C4-2B (cell line): ENCODE results near the gene ZNF385B.

Experiments
- ZFX ChIP-seq: fragments of 450-650 bp; IDR thresholded peaks from 2 replicates; pipeline ENCODE4 v1.6.1; 2017
- TF ChIP-seq, protein P1 (sequence below): fragments of 450-650 bp; conservative IDR thresholded peaks from 2 replicates; pipeline ENCODE4 v1.5.1; 2017; ENCODE audit warnings: mild to moderate bottlenecking

DNA sequence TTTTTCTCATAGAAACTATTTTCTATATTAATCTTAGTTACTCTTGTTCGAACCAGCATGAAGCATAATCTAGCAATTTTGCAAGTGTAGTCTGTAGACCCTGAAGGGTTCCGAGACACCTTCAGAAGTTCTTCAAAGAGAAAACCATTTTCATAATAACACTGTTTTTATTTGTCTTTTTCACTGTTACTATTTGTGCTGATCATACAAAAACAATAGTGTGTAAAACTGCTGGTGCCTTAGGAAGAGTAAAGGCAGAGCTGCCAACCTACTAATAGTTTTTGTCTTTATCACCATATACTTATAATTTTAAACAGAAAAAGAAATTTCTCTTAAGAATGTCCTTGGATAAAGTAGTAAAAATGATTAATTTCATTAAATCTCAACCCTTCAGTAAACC is 218.9 kb downstream of the ZNF385B start:
- TF ChIP-seq, protein P1, sequence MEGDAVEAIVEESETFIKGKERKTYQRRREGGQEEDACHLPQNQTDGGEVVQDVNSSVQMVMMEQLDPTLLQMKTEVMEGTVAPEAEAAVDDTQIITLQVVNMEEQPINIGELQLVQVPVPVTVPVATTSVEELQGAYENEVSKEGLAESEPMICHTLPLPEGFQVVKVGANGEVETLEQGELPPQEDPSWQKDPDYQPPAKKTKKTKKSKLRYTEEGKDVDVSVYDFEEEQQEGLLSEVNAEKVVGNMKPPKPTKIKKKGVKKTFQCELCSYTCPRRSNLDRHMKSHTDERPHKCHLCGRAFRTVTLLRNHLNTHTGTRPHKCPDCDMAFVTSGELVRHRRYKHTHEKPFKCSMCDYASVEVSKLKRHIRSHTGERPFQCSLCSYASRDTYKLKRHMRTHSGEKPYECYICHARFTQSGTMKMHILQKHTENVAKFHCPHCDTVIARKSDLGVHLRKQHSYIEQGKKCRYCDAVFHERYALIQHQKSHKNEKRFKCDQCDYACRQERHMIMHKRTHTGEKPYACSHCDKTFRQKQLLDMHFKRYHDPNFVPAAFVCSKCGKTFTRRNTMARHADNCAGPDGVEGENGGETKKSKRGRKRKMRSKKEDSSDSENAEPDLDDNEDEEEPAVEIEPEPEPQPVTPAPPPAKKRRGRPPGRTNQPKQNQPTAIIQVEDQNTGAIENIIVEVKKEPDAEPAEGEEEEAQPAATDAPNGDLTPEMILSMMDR, result no peak
- TF ChIP-seq ZFX, result no peak
